ENCODE results near the gene FLVCR2.

DNA sequence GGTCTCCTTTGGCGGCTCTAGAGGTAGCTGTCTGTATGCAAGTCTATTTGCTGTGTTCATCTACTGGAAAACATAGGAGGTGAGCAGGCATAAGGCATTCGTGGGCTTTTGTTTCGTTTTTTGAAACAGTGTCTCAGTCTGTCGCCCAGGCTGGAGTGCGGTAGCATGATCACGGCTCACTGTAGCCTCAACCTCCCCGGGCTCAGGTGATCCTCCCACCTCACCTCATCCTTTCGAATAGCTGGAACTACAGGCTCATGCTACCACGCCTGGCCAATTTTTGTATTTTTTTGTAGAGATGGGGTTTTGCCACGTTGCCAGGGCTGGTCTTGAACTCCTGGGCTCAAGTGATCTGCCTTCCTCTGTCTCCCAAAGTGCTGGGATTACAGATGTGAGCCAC, 27.5 kb downstream of the FLVCR2 start:
- TF ChIP-seq CTCF (IDR thresholded peaks at IDR 0.05) = no peak
- TF ChIP-seq POLR2A (IDR thresholded peaks at IDR 0.05) = no peak

Measured in lower leg skin (tissue), 3 donors.